CD14-positive monocyte (primary cell): Measurements from ENCODE around the gene HCRT. TPM values are rescaled to one million over a fixed set of nuclear protein-coding genes. Genes with fewer than 3 reads are reported as not detected.
A peak's percentile ranks its signal among the peaks of the same experiment; 100 is the strongest.

Experiments
- DNase-seq, 3 donors: peaks; one replicate each; pipeline ENCODE4 v3.0.0-alpha.2; 2011 to 2022
- H2AFZ ChIP-seq: 2 replicates; pipeline ENCODE4 v1.6.0; 2012; ENCODE audit warnings: mild to moderate bottlenecking, low read depth, low read length, inconsistent platforms; ENCODE audit not compliant: insufficient read depth, poor library complexity, severe bottlenecking
- H3K27ac ChIP-seq, 2 donors: 1 replicate in 1 of 2; 2 replicates in 1 of 2; pipeline ENCODE4 v1.5.1; 2012 to 2013; ENCODE audit warnings: low read length in 2 of 2, control low read depth in 1 of 2, inconsistent platforms in 1 of 2, low read depth in 1 of 2, mild to moderate bottlenecking in 1 of 2
- H3K27me3 ChIP-seq, 2 donors: one replicate each; pipeline versions ENCODE4 v1.6.0 to v1.6.1; 2011 to 2013; ENCODE audit warnings: low read length in 2 of 2; ENCODE audit not compliant: control insufficient read depth in 2 of 2, insufficient read depth in 2 of 2
- H3K36me3 ChIP-seq, 2 donors: replicated peaks in 1 of 2; 1 replicate in 1 of 2; 2 replicates in 1 of 2; pipeline versions ENCODE4 v1.5.1 to v1.6.1; 2012 to 2013; ENCODE audit warnings: low read length in 2 of 2, control low read depth in 1 of 2, inconsistent platforms in 1 of 2, mild to moderate bottlenecking in 1 of 2; ENCODE audit not compliant: insufficient read depth in 2 of 2, control insufficient read depth in 1 of 2
- H3K4me1 ChIP-seq, 2 donors: 1 replicate in 1 of 2; 2 replicates in 1 of 2; pipeline versions ENCODE4 v1.5.1 to v1.6.1; 2012 to 2013; ENCODE audit warnings: low read length in 2 of 2, control low read depth in 1 of 2, inconsistent platforms in 1 of 2, mild to moderate bottlenecking in 1 of 2, moderate library complexity in 1 of 2; ENCODE audit not compliant: insufficient read depth in 2 of 2, control insufficient read depth in 1 of 2
- H3K4me2 ChIP-seq: replicated peaks from 2 replicates; pipeline ENCODE3; 2012; ENCODE audit warnings: low read length, moderate library complexity, mild to moderate bottlenecking; ENCODE audit not compliant: poor library complexity, severe bottlenecking; ENCODE audit errors: extremely low read depth
- H3K4me3 ChIP-seq, 3 experiments: fragments of 200-600 bp in 1 of 3; sonication (generic) in 1 of 3; replicated peaks in 1 of 3; 1 replicate in 2 of 3; 2 replicates in 1 of 3; pipeline ENCODE4 v1.5.1; 2011 to 2013; ENCODE audit warnings: low read length in 3 of 3, mild to moderate bottlenecking in 3 of 3, control low read depth in 2 of 3, low read depth in 2 of 3, inconsistent platforms in 1 of 3, moderate library complexity in 1 of 3
- H3K79me2 ChIP-seq: 2 replicates; pipeline ENCODE4 v1.6.0; 2012; ENCODE audit warnings: mild to moderate bottlenecking, control low read depth, inconsistent platforms, low read length, moderate library complexity; ENCODE audit not compliant: insufficient read depth
- H3K9ac ChIP-seq: 2 replicates; pipeline ENCODE4 v1.6.0; 2017; ENCODE audit warnings: low read length, mild to moderate bottlenecking; ENCODE audit not compliant: insufficient read depth, poor library complexity, severe bottlenecking
- H3K9me3 ChIP-seq, 2 donors: replicated peaks in 1 of 2; 1 replicate in 1 of 2; 2 replicates in 1 of 2; pipeline versions ENCODE4 v1.5.1 to v1.6.1; 2012 to 2013; ENCODE audit warnings: low read length in 2 of 2, control low read depth in 1 of 2; ENCODE audit not compliant: control insufficient read depth in 1 of 2, insufficient read depth in 1 of 2
- H4K20me1 ChIP-seq: 2 replicates; pipeline ENCODE4 v1.6.0; 2012; ENCODE audit warnings: mild to moderate bottlenecking, low read length, control low read depth, moderate library complexity; ENCODE audit not compliant: insufficient read depth
- H3K27ac Mint-ChIP-seq, 7 donors: one replicate each; pipeline ENCODE4 v1.8.0; 2020; ENCODE audit warnings: mild to moderate bottlenecking in 7 of 7, mixed read lengths in 7 of 7, moderate library complexity in 6 of 7, inconsistent platforms in 2 of 7
- H3K27me3 Mint-ChIP-seq, 3 donors: one replicate each; pipeline ENCODE4 v1.8.0; 2021 to 2022; ENCODE audit warnings: low read depth in 3 of 3, mild to moderate bottlenecking in 3 of 3, mixed read lengths in 3 of 3, moderate library complexity in 3 of 3, inconsistent platforms in 1 of 3
- H3K36me3 Mint-ChIP-seq, 2 donors: one replicate each; pipeline ENCODE4 v1.8.0; 2020; ENCODE audit warnings: mixed read lengths in 2 of 2, inconsistent platforms in 1 of 2, mild to moderate bottlenecking in 1 of 2
- H3K4me1 Mint-ChIP-seq: one replicate; pipeline ENCODE4 v1.8.0; 2020; ENCODE audit warnings: mild to moderate bottlenecking, mixed read lengths
- H3K4me3 Mint-ChIP-seq, 2 donors: one replicate each; pipeline ENCODE4 v1.8.0; 2020; ENCODE audit warnings: mild to moderate bottlenecking in 2 of 2, mixed read lengths in 2 of 2, moderate library complexity in 1 of 2
- H3K9me3 Mint-ChIP-seq, 7 donors: one replicate each; pipeline ENCODE4 v1.8.0; 2020 to 2022; ENCODE audit warnings: mixed read lengths in 7 of 7, mild to moderate bottlenecking in 6 of 7, moderate library complexity in 6 of 7, inconsistent platforms in 2 of 7
- WGBS: methylation state at CpG from one replicate; pipeline ENCODE4 v1.1.5; 2013; ENCODE audit warnings: missing lambda C conversion rate; ENCODE audit not compliant: insufficient coverage; 5-methylcytosine and 5-hydroxymethylcytosine counted together
- intact Hi-C, 2 donors: fragments of 100-400 bp; cut with micrococcal nuclease; formaldehyde crosslinking; loops; one replicate each; pipeline versions ENCODE4 v1.15.0 to v1.15.1; 2023
- polyA plus RNA-seq, 3 donors: library from polyadenylated mRNA; depleted of rRNA in 1 of 3; unstranded in 2 of 3; stranded (reverse) in 1 of 3; fragments of 300-500 nt in 2 of 3; fragments of >200 nt in 1 of 3; fragmentation: Illumina TruSeq in 2 of 3; gene quantifications; 1 replicate in 2 of 3; 2 replicates in 1 of 3; pipeline ENCODE4 v1.2.3, GENCODE V29; 2012 to 2021
- TF ChIP-seq, protein P1 (sequence below): fragments of 200-600 bp; IDR thresholded peaks from one replicate; pipeline ENCODE4 v1.8.0; 2022; ENCODE audit warnings: antibody characterized with exemption, mild to moderate bottlenecking

HCRT gene
- polyA plus RNA-seq, 3 donors: not detected

DNA sequence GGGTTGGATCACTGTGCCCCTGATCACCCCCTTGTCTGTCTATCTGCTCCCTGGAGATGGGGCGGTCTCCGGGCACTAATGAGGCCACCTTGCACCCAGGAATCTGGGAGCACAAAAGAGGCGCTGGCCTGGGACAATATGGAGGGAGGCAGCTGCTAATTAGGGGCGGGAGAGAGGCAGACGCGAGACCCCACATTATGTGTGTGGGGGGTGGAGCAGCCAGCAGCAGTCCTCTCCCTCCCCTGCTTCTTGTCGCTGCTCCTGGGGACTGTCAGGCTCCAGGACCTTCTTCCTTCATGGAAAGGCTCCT lies 324 bp upstream of the HCRT start:
- Mint-ChIP-seq H3K36me3 (peaks cover 7 to 9% of the 10 kb centered on the region in 2 donors), H3K27me3 (peaks cover 8 to 14% (median 10%) of the 10 kb centered on the region in 3 donors), H3K4me3 (no peak overlapping the region), H3K9me3 (peaks cover 0 to under 1% (median 0%) of the 10 kb centered on the region in 7 donors), H3K4me1 (peaks cover 76% of the 10 kb centered on the region), H3K27ac (no peak overlapping the region)
- Histone ChIP-seq H3K4me2 (no peak overlapping the region), H2AFZ (no peak overlapping the region), H3K9ac (no peak overlapping the region), H3K27ac (no peak overlapping the region), H3K4me3 (no peak overlapping the region), H3K36me3 (peaks cover 7 to 9% of the 10 kb centered on the region in 2 donors), H3K79me2 (no peaks in the 10 kb centered on the region), H4K20me1 (no peaks in the 10 kb centered on the region), H3K9me3 (peaks cover 0 to 4% of the 10 kb centered on the region in 2 donors), H3K27me3 (peaks cover 0 to 11% of the 10 kb centered on the region in 2 donors), H3K4me1 (peaks cover 76 to 89% of the 10 kb centered on the region in 2 donors)
- no peak for DNase-seq
- 100% methylated on average over 2 of the region's 7 CpGs for WGBS
- TF ChIP-seq, protein P1, sequence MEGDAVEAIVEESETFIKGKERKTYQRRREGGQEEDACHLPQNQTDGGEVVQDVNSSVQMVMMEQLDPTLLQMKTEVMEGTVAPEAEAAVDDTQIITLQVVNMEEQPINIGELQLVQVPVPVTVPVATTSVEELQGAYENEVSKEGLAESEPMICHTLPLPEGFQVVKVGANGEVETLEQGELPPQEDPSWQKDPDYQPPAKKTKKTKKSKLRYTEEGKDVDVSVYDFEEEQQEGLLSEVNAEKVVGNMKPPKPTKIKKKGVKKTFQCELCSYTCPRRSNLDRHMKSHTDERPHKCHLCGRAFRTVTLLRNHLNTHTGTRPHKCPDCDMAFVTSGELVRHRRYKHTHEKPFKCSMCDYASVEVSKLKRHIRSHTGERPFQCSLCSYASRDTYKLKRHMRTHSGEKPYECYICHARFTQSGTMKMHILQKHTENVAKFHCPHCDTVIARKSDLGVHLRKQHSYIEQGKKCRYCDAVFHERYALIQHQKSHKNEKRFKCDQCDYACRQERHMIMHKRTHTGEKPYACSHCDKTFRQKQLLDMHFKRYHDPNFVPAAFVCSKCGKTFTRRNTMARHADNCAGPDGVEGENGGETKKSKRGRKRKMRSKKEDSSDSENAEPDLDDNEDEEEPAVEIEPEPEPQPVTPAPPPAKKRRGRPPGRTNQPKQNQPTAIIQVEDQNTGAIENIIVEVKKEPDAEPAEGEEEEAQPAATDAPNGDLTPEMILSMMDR: no peak
- intact Hi-C loops: loop anchor here in 1 of 2 donors (10.0 kb wide), 1 partner anchor 161 kb away; the partner anchor contains the start of gene NKIRAS2

DNA sequence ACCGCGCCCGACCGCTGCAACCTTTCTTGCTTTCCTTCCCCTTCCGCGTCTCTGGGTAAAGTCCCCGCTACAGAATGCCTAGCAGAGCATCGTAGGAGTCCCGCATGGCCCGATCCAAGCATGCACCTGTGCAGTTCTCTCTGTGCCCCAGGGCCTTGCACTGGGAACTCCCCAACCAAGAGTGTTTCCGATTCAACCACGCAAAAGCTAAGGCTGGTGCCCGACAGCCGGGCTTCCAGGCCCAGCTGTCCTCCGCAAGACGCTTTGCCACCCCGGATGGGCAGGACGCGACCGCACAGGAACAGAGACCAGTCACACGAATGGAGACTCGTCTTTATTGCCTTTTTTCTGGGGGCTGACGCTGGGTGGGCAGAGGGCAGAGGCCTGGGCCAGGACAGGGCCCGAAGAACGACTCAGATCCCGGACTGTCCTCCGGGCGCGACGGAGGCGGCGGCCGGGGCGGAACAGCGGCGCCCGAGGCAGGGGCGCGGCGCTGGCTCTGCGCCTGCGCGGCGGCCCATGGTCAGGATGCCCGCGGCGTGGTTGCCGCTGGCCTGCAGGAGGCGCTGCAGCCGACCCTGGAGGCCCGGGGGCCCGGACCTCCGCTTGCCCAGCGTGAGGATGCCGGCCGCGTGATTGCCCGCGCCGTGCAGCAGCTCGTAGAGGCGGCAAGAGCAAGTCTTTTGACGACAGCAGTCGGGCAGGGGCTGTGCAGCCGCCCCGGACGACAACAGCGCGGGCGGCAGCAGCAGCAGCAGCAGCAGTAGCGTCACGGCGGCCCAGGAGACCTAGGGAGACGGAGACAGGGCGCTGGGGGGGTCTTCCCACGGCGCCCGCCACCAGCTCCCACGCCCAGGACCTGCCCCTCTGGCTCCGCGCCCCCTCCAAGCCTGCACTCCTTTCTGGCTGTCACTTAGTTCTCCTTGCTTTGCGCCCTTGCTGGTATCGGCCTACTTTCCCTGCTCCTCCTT lies 1.2 kb downstream of the HCRT start:
- H4K20me1 ChIP-seq: no peaks in the 10 kb centered on the region
- DNase-seq: peak; percentile 76 to 81 (median 80)
- intact Hi-C loops: loop anchor here in 1 of 2 donors (10.0 kb wide), 1 partner anchor 159 kb away; the partner anchor contains the start of gene NKIRAS2
- peaks cover 0 to 8% (median 6%) of the 10 kb centered on the region in 7 donors for H3K9me3 Mint-ChIP-seq
- H3K27ac Mint-ChIP-seq: peak overlapping the region; percentile 86 to 93 (median 92)
- peaks cover 23 to 29% (median 26%) of the 10 kb centered on the region in 3 donors for H3K27me3 Mint-ChIP-seq
- H3K36me3 Mint-ChIP-seq: peaks cover 0 to 3% of the 10 kb centered on the region in 2 donors
- H3K4me3 ChIP-seq: peak overlapping the region; percentile 41 to 89 (median 68)
- H3K4me3 Mint-ChIP-seq: peak overlapping the region; percentile 87 to 95
- no peaks in the 10 kb centered on the region for H3K36me3 ChIP-seq
- H3K4me2 ChIP-seq: peak overlapping the region; percentile 94
- H3K27ac ChIP-seq: peak overlapping the region; percentile 74 to 88
- H3K79me2 ChIP-seq: no peaks in the 10 kb centered on the region
- H3K4me1 ChIP-seq: peaks cover 74 to 85% of the 10 kb centered on the region in 2 donors
- peaks cover 8 to 26% of the 10 kb centered on the region in 2 donors for H3K27me3 ChIP-seq
- peaks cover 0 to 14% of the 10 kb centered on the region in 2 donors for H3K9me3 ChIP-seq
- TF ChIP-seq, protein P1: peak; percentile 96
- H2AFZ ChIP-seq: peak overlapping the region; percentile 95
- peaks cover 75% of the 10 kb centered on the region for H3K4me1 Mint-ChIP-seq
- 4% methylated on average over 83 of the region's 83 CpGs for WGBS
- H3K9ac ChIP-seq: peak overlapping the region; percentile 64
